T follicular helper cell (primary cell): ENCODE measurements around the gene COL9A1.

Experiments
- DNase-seq: peaks from one replicate; pipeline ENCODE4 v3.0.0-alpha.2; 2020; ENCODE audit warnings: low read depth

The COL9A1 gene

DNA sequence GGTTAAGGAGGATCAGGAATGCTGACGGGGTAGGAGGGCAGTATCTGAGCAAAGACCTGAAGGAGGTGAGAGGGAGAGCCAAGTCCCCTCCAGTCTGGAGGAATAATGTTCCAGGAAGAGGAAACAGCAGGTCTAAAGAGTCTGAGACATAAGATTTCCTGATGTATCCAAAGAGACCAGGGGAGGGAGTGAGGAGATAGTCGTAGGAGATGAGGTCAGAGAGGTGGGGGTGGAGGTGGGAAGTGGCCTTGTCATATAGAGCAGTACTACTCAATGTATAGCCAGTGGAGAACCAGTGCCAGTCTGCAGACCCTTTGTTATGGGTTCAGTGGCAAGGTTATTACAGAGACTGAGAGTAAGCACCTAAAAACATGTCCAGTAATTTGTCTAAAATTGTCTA, 130.6 kb downstream of the COL9A1 start:
- no peak for DNase-seq

DNA sequence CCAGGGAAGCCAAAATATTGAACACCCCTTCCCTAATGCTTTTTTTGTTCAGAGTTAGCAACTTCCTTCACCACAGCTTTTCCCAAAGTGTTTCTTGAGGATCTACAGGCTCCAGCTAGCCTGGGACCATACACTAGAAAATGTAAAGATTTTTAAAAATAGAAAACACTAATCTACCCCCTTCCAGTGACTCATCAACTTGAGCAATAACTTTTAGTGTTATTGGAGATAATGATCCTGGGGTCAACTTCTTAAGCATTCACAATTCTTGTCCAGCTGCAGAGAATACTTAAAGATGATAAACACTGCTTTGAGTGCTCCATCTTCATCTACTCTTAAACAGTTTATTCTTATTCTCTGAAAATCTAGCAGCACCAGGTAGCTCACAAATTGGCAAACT, 131.6 kb downstream of the COL9A1 start:
- no peak for DNase-seq

DNA sequence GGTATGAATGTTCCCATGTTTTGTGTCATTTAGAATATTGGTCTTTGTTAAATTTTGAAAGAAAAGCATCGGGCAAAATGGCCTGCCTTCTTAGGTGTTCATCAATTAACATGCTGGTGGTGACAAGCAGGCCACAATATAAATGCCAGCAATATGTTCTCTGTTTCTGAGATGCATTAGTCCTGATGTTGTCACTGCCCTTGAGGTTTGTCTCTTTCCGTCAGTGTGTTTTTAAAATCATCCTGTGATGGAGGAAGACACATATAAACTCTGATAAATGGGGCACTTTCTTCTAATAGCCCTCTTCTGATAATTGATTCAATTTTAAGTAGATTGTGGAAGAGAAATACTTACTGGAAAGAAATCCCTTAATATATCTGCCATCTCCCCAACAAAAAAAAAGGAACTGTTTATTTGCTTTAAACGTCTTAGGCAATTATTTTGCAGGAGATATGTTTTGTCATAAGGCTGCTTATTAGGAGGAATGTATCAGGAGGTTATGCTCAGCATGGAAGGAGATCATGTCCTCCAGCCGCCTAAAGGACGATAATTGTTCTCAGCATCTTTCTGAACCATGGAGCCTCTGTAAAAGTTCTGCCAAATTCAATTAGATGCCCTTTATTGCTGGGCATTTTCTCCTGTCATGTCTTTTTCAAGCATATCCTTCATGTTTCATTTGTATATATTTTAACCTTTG, 134.1 kb downstream of the COL9A1 start:
- no peak for DNase-seq
